Suprapubic skin (tissue), 4 donors: Measurements from ENCODE around the gene C1orf94. TPM values are rescaled to one million over a fixed set of nuclear protein-coding genes. Genes with fewer than 3 reads are reported as not detected.

Experiments
- DNase-seq, 2 donors: peaks; one replicate each; pipeline ENCODE4 v3.0.0-alpha.2; 2019; ENCODE audit warnings: low spot score in 2 of 2
- H3K27ac ChIP-seq: fragments of 200-600 bp; sonication (generic); one replicate; pipeline ENCODE4 v1.5.1; 2019
- H3K27me3 ChIP-seq: fragments of 200-600 bp; sonication (generic); one replicate; pipeline ENCODE4 v1.5.1; 2019
- H3K36me3 ChIP-seq: fragments of 200-600 bp; sonication (generic); one replicate; pipeline ENCODE4 v1.5.1; 2019
- H3K4me1 ChIP-seq: fragments of 200-600 bp; sonication (generic); one replicate; pipeline ENCODE4 v1.5.1; 2019
- H3K4me3 ChIP-seq: fragments of 200-600 bp; sonication (generic); one replicate; pipeline ENCODE4 v1.5.1; 2019; ENCODE audit warnings: mild to moderate bottlenecking
- H3K9me3 ChIP-seq: fragments of 200-600 bp; sonication (generic); one replicate; pipeline ENCODE4 v1.5.1; 2019
- CTCF ChIP-seq, 2 donors: fragments of 200-600 bp in 1 of 2; fragments of 450-650 bp in 1 of 2; sonication (generic) in 1 of 2; IDR thresholded peaks; one replicate each; pipeline ENCODE4 v1.5.1; 2016 to 2019; ENCODE audit warnings: antibody characterized with exemption in 2 of 2, mild to moderate bottlenecking in 1 of 2, moderate library complexity in 1 of 2
- EP300 ChIP-seq: sonication (generic); formaldehyde crosslinking; IDR thresholded peaks from one replicate; pipeline ENCODE4 v1.6.1; 2017; ENCODE audit warnings: antibody characterized with exemption
- POLR2A ChIP-seq, 2 donors: fragments of 450-650 bp; IDR thresholded peaks; one replicate each; pipeline ENCODE4 v1.6.1; 2017; ENCODE audit warnings: antibody characterized with exemption in 2 of 2, mild to moderate bottlenecking in 2 of 2, moderate library complexity in 2 of 2
- POLR2AphosphoS5 ChIP-seq, 3 donors: sonication (generic); formaldehyde crosslinking; IDR thresholded peaks; one replicate each; pipeline ENCODE4 v1.6.1; 2017; ENCODE audit warnings: antibody characterized with exemption in 3 of 3
- WGBS: methylation state at CpG from one replicate; pipeline ENCODE4 v1.1.5; 2018; 5-methylcytosine and 5-hydroxymethylcytosine counted together
- total RNA-seq, 4 donors: library from RNA; depleted of rRNA; stranded (reverse); fragments of >200 nt; gene quantifications; one replicate each; pipeline ENCODE4 v1.1.0, GENCODE V29; 2016

C1orf94 gene
- total RNA-seq, 4 donors from 2014 or later = not detected

- Histone ChIP-seq H3K4me1 (no peaks in the 10 kb centered on the region), H3K36me3 (no peaks in the 10 kb centered on the region), H3K9me3 (no peaks in the 10 kb centered on the region), H3K4me3 (no peak overlapping the region), H3K27ac (no peak overlapping the region), H3K27me3 (peaks cover 12% of the 10 kb centered on the region)
- DNase-seq = no peak
- TF ChIP-seq POLR2AphosphoS5 (IDR thresholded peaks at IDR 0.05) = no peak
- TF ChIP-seq EP300 = no peak
- no peak for TF ChIP-seq POLR2A (IDR thresholded peaks at IDR 0.05)
- no peak for TF ChIP-seq CTCF (IDR thresholded peaks at IDR 0.05)
- 86% methylated on average over 3 of the region's 3 CpGs for WGBS
Measured at GRCh38 chr1:34156739-34157138, 20.0 kb upstream of the C1orf94 start.

GRCh38 chr1:34162852-34163766, 13.6 kb upstream of the C1orf94 start:
- Histone ChIP-seq H3K4me3 (peak overlapping the region; percentile 53), H3K27ac (no peak overlapping the region), H3K27me3 (peaks cover 68% of the 10 kb centered on the region), H3K36me3 (no peaks in the 10 kb centered on the region), H3K4me1 (peaks cover 44% of the 10 kb centered on the region), H3K9me3 (no peaks in the 10 kb centered on the region)
- DNase-seq = no peak
- 5% methylated on average over 36 of the region's 46 CpGs for WGBS
- TF ChIP-seq CTCF (IDR thresholded peaks at IDR 0.05) (peak in 1 of 2 donors; percentile 75), EP300 (no peak), POLR2A (IDR thresholded peaks at IDR 0.05) (no peak)

- no peak for TF ChIP-seq POLR2A (IDR thresholded peaks at IDR 0.05)
- H3K27me3 ChIP-seq = peaks cover 73% of the 10 kb centered on the region
Measured at GRCh38 chr1:34163792-34164731, 12.6 kb upstream of the C1orf94 start.

GRCh38 chr1:34164771-34165391, 11.8 kb upstream of the C1orf94 start, which contains the start of gene CSMD2:
CSMD2 (minus strand) TSS chr1:34165230; CDS start chr1:34165097, 133 bp downstream.
- no peak for DNase-seq
- no peaks in the 10 kb centered on the region for H3K9me3 ChIP-seq
- H3K27ac ChIP-seq = no peak within 1 kb of the TSS
- peaks cover 44% of the 10 kb centered on the region for H3K4me1 ChIP-seq
- no peak for TF ChIP-seq CTCF (IDR thresholded peaks at IDR 0.05)
- TF ChIP-seq POLR2AphosphoS5 (IDR thresholded peaks at IDR 0.05) = no peak
- TF ChIP-seq POLR2A (IDR thresholded peaks at IDR 0.05) = no peak
- TF ChIP-seq EP300 = no peak
- peaks cover 70% of the 10 kb centered on the region for H3K27me3 ChIP-seq
- peak within 1 kb of the TSS; percentile 53 for H3K4me3 ChIP-seq
- H3K36me3 ChIP-seq = no peaks in the 10 kb centered on the region
- WGBS = 0% methylated on average over 10 of the region's 78 CpGs

More at GRCh38 chr1:34163792-34164731, 12.6 kb upstream of the C1orf94 start:
- Histone ChIP-seq H3K4me3 (peak overlapping the region; percentile 53), H3K27ac (no peak overlapping the region), H3K36me3 (no peaks in the 10 kb centered on the region), H3K4me1 (peaks cover 44% of the 10 kb centered on the region), H3K9me3 (no peaks in the 10 kb centered on the region)
- no peak for DNase-seq
- WGBS = under 1% methylated on average over 26 of the region's 75 CpGs

DNA sequence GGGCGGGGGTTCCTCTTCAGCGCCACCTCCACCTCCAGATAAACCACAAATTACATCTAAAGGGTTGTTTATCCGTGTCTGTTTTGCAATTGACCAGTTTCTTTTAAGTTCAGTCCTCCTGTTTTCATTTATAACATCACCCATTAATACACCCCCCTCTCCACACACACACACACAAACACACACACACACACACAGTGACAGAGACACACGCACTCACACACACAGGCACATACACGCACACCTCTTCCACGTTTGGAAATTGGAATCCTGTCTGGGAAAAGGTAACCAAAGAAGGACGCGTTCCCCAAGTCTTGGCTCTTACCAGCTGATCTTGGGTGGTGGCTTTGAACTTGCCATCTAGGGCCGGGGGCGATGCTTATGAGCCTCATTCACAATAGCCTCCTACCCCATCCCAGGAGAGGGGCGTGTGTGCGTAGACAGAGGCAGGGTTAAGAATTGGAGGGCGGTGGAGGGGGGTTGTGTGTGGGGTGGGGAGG, 11.2 kb upstream of the C1orf94 start:
- peaks cover 73% of the 10 kb centered on the region for H3K27me3 ChIP-seq
- peak overlapping the region; percentile 53 for H3K4me3 ChIP-seq
- no peak overlapping the region for H3K27ac ChIP-seq
- WGBS = 3% methylated on average over 13 of the region's 13 CpGs
- H3K36me3 ChIP-seq = no peaks in the 10 kb centered on the region
- no peak for DNase-seq
- no peaks in the 10 kb centered on the region for H3K9me3 ChIP-seq
- no peak for TF ChIP-seq POLR2A (IDR thresholded peaks at IDR 0.05)
- no peak for TF ChIP-seq EP300
- H3K4me1 ChIP-seq = peaks cover 44% of the 10 kb centered on the region
